H54 (cell line): ENCODE data around the gene LRPAP1.

Experiments
- DNase-seq: peaks from one replicate; pipeline ENCODE4 v3.0.0; 2011; ENCODE audit warnings: low spot score, mixed read lengths; ENCODE audit not compliant: insufficient read length
- FAIRE-seq: peaks from 3 replicates; lab custom pipeline; 2011; peaks lifted over from hg19 to GRCh38; lab: Jason Lieb, UNC
- POLR2A ChIP-seq: IDR thresholded peaks from 2 replicates; pipeline ENCODE4 v1.6.1; 2011; ENCODE audit warnings: low read depth, mild to moderate bottlenecking, low read length

LRPAP1 gene

GRCh38 chr4:3469386-3470243 is 62.6 kb downstream of the LRPAP1 start:
- no peak for TF ChIP-seq POLR2A
- no peak for DNase-seq
- no peak for FAIRE-seq

GRCh38 chr4:3468804-3469203 is 63.4 kb downstream of the LRPAP1 start:
- no peak for TF ChIP-seq POLR2A
- DNase-seq: no peak
- FAIRE-seq: no peak

GRCh38 chr4:3468154-3468553 is 64.1 kb downstream of the LRPAP1 start:
- no peak for FAIRE-seq
- DNase-seq: no peak
- TF ChIP-seq POLR2A: no peak

GRCh38 chr4:3467601-3468031 is 64.6 kb downstream of the LRPAP1 start:
- TF ChIP-seq POLR2A: no peak
- DNase-seq: no peak
- FAIRE-seq: no peak

GRCh38 chr4:3466691-3467600 is 65.3 kb downstream of the LRPAP1 start:
- DNase-seq: no peak
- no peak for FAIRE-seq
- no peak for TF ChIP-seq POLR2A

- DNase-seq: no peak
- no peak for TF ChIP-seq POLR2A
- no peak for FAIRE-seq
These were observed 66.2 kb downstream of the LRPAP1 start for GRCh38 chr4:3465698-3466671.

- FAIRE-seq: no peak
- DNase-seq: no peak
- TF ChIP-seq POLR2A: no peak
These were observed 67.1 kb downstream of the LRPAP1 start for GRCh38 chr4:3464911-3465697.

GRCh38 chr4:3464349-3464905 is 67.8 kb downstream of the LRPAP1 start:
- no peak for DNase-seq
- no peak for TF ChIP-seq POLR2A
- no peak for FAIRE-seq

- DNase-seq (no peak), FAIRE-seq (no peak)
- no peak for TF ChIP-seq POLR2A
These were observed 68.5 kb downstream of the LRPAP1 start for GRCh38 chr4:3463556-3464348.

GRCh38 chr4:3462790-3463415 is 69.3 kb downstream of the LRPAP1 start, which contains the start of gene DOK7:
Gene DOK7, plus strand, starts transcription at chr4:3463306. Its CDS starts 70 bp downstream, at chr4:3463376.
- no peak for FAIRE-seq
- no peak for TF ChIP-seq POLR2A
- no peak for DNase-seq

- FAIRE-seq (no peak), DNase-seq (no peak)
- no peak for TF ChIP-seq POLR2A
These were observed 69.9 kb downstream of the LRPAP1 start for GRCh38 chr4:3462321-3462789.
